LNCaP clone FGC (cell line): Measurements from ENCODE around the gene ENPP1.

ENCODE experiments used
- DNase-seq: peaks from one replicate; pipeline ENCODE4 v3.0.0-alpha.2; 2011; ENCODE audit warnings: low read depth
- H3K4me3 ChIP-seq: 2 replicates; pipeline ENCODE4 v1.5.1; 2011; ENCODE audit warnings: mild to moderate bottlenecking, low read depth, low read length, control low read depth
- TF ChIP-seq, protein P1 (sequence below): IDR thresholded peaks from 2 replicates; pipeline ENCODE4 v1.5.1; 2012; ENCODE audit warnings: mild to moderate bottlenecking; ENCODE audit not compliant: control insufficient read depth, insufficient read depth; ENCODE audit errors: extremely low read depth

ENPP1 gene

DNA sequence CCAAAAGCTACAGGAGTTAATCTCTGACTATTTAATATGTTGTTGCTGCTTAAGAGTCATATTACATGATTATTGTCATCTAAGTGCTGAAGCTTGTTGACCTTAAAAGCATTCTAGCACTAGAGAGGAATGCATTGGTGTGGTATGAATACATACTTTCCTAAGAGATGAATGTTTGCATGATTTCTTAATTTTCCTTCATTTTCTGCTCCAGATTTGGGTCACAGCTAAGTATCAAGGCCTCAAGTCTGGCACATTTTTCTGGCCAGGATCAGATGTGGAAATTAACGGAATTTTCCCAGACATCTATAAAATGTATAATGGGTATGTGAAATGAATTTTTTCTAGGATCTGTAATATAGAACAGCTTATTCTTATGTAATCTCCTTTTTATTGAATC lies 53.6 kb downstream of the ENPP1 start:
- TF ChIP-seq, protein P1, sequence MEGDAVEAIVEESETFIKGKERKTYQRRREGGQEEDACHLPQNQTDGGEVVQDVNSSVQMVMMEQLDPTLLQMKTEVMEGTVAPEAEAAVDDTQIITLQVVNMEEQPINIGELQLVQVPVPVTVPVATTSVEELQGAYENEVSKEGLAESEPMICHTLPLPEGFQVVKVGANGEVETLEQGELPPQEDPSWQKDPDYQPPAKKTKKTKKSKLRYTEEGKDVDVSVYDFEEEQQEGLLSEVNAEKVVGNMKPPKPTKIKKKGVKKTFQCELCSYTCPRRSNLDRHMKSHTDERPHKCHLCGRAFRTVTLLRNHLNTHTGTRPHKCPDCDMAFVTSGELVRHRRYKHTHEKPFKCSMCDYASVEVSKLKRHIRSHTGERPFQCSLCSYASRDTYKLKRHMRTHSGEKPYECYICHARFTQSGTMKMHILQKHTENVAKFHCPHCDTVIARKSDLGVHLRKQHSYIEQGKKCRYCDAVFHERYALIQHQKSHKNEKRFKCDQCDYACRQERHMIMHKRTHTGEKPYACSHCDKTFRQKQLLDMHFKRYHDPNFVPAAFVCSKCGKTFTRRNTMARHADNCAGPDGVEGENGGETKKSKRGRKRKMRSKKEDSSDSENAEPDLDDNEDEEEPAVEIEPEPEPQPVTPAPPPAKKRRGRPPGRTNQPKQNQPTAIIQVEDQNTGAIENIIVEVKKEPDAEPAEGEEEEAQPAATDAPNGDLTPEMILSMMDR = no peak
- H3K4me3 ChIP-seq = no peak overlapping the region
- no peak for DNase-seq

DNA sequence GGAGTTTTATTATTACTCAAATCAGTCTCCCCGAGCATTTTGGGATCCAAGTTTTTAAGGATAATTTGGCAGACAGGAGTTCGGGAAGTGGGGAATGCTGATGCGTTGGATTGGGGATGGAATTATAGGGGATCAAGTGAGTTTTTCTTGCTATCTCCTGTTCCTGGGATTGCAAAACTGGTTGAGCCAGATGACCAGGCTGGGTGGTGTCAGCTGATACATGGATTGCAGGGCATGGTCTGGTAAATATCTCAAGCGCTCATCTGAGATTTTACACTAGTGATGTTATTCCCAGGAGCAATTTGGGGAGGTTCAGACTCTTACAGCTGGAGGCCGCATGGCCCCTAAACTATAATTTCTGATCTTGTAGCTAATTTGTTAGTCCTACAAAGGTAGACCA lies 54.7 kb downstream of the ENPP1 start:
- no peak overlapping the region for H3K4me3 ChIP-seq
- TF ChIP-seq, protein P1 = no peak
- DNase-seq = no peak

DNA sequence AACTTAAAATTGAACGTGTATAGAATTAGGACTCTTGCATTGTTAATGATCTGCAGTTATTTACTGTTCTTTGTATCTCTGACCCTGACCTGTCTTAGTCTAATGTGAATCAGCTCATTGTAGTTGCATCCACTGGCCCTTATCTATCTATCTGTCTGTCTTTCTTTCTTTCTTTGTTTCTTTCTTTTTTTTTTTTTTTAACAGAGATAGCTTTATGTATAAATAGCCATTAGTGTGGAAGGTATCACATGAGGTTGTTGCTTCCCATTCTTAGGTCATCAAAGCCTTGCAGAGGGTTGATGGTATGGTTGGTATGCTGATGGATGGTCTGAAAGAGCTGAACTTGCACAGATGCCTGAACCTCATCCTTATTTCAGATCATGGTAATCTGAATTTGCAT lies 59.9 kb downstream of the ENPP1 start:
- TF ChIP-seq, protein P1 = no peak
- no peak for DNase-seq
- H3K4me3 ChIP-seq = no peak overlapping the region

DNA sequence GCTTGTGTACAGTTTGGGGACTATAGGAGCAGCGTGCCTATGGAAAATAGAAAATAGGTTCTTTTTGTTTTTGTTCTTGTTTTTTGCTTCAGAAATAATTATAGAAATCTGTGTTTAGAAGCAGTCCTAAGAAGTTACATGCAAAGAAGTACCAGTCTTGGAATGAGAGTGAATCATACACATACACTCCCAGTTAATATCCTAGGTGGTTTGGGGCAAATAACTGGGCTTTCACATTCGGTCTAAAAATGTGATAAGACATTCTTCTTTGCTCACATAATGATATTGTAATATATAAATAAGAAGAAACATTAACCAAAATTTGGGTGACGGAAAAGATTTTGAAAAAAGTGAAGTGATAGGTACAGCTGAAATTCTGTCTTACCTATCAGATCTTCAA lies 61.0 kb downstream of the ENPP1 start:
- no peak for DNase-seq
- no peak overlapping the region for H3K4me3 ChIP-seq
- TF ChIP-seq, protein P1 = no peak

DNA sequence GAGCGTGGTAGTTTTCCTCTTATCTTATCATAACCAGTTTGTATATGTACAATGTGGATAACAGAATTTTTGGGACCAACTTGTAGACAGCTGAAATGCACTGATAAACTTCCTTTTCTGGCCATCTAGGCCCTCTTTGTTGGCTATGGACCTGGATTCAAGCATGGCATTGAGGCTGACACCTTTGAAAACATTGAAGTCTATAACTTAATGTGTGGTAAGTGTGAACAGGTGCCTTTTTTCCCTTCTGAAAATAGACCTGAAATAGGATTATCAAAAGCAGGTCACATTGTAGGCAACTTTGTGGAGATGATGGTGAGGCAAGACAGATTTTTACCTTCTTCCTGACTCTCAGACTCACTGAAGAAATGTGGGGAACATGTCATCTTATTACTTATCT lies 67.8 kb downstream of the ENPP1 start:
- no peak overlapping the region for H3K4me3 ChIP-seq
- TF ChIP-seq, protein P1 = no peak
- no peak for DNase-seq

DNA sequence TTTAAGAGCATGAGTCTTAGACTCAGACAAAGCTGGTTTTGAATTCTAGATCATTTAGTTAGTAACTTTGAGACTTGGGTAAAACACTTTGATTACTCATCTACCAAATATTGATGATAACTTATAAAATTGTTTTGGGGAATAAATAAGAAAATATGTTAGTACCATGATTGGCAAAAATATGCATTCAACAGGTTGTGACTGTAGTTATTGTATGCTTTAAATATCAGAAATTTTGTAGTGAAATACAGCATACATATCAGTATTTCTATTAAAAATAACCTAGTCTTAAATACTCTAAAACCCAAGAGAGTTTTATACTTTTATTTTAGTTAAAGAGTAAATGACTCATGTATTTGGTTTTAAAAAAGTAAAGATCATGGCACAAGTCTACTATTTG lies 68.7 kb downstream of the ENPP1 start:
- H3K4me3 ChIP-seq = no peak overlapping the region
- TF ChIP-seq, protein P1 = no peak
- DNase-seq = no peak

DNA sequence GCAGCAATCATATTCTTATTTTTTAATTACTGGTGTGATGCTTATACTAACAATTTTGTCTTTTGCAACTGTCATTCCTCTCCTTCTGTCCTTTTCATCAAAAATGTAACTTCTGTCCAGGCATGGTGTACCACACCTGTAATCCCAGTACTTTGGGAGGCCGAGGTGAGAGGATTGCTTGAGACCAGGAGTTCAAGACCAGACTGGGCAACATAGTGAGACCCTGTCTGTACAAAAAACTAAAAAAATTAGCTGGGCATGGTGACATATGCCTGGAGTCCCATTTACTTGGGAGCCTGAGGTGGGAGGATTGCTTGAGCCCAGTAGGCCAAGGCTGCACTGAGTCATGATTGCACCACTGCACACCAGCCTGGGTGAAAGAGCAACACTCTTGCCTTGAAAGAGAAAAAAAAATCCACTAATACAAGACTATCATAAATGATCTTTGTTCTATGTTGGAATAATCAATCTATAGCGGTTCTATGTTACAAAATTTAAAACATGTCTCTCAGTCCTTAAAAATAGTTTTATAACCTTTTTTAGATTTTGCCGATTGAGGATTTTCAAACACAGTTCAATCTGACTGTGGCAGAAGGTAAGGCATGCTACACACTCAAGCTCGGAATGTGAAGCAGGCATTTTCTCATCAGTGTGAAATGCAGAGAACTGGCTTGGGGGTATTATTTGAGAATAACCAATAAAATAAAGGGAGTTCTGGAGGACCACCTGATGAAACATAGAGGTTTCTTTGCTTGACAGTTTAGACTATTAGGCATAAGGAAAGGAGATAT lies 70.4 kb downstream of the ENPP1 start:
- H3K4me3 ChIP-seq = no peak overlapping the region
- no peak for DNase-seq
- TF ChIP-seq, protein P1 = no peak
